Liver (tissue), 9 donors: Measurements from ENCODE around the gene SYNJ1. TPM values are rescaled to one million over a fixed set of nuclear protein-coding genes. Genes with fewer than 3 reads are reported as not detected.

Experiments
- DNase-seq: peaks from one replicate; pipeline ENCODE4 v3.0.0-alpha.2; 2017; ENCODE audit warnings: low spot score
- H3K27ac ChIP-seq, 2 donors: one replicate each; pipeline ENCODE4 v1.7.0; 2013; ENCODE audit warnings: inconsistent platforms in 2 of 2, low read length in 2 of 2, control low read depth in 1 of 2, low read depth in 1 of 2, mild to moderate bottlenecking in 1 of 2
- H3K27me3 ChIP-seq, 4 donors: one replicate each; pipeline versions ENCODE4 v1.6.1 to v1.7.0; 2013; ENCODE audit warnings: low read length in 3 of 4, inconsistent platforms in 1 of 4, mild to moderate bottlenecking in 1 of 4, moderate library complexity in 1 of 4; ENCODE audit not compliant: control insufficient read depth in 4 of 4, insufficient read depth in 4 of 4
- H3K36me3 ChIP-seq, 4 donors: one replicate each; pipeline versions ENCODE4 v1.6.1 to v1.7.0; 2013; ENCODE audit warnings: low read length in 3 of 4, mild to moderate bottlenecking in 3 of 4, low read depth in 1 of 4, moderate library complexity in 1 of 4; ENCODE audit not compliant: control insufficient read depth in 4 of 4, insufficient read depth in 3 of 4
- H3K4me1 ChIP-seq, 4 donors: one replicate each; pipeline versions ENCODE4 v1.6.1 to v1.7.0; 2013; ENCODE audit warnings: low read length in 3 of 4, mild to moderate bottlenecking in 3 of 4, moderate library complexity in 1 of 4; ENCODE audit not compliant: control insufficient read depth in 4 of 4, insufficient read depth in 4 of 4
- H3K4me3 ChIP-seq, 3 donors: one replicate each; pipeline versions ENCODE4 v1.6.1 to v1.7.0; 2013; ENCODE audit warnings: low read length in 3 of 3, control low read depth in 1 of 3, low read depth in 1 of 3, mild to moderate bottlenecking in 1 of 3
- H3K9ac ChIP-seq, 2 donors: one replicate each; pipeline ENCODE4 v1.7.0; 2013; ENCODE audit warnings: low read length in 2 of 2, mild to moderate bottlenecking in 2 of 2, moderate library complexity in 2 of 2, control low read depth in 1 of 2, low read depth in 1 of 2
- H3K9me3 ChIP-seq, 4 donors: one replicate each; pipeline versions ENCODE4 v1.6.1 to v1.7.0; 2013; ENCODE audit warnings: low read length in 3 of 4; ENCODE audit not compliant: control insufficient read depth in 4 of 4
- EGR1 ChIP-seq, 2 donors: IDR thresholded peaks; 2 replicates each; pipeline ENCODE4 v1.6.1; 2016 to 2018; ENCODE audit warnings: antibody characterized with exemption in 2 of 2, low read depth in 2 of 2
- FOXA1 ChIP-seq: IDR thresholded peaks from 2 replicates; pipeline ENCODE4 v1.6.1; 2016; ENCODE audit warnings: antibody characterized with exemption
- FOXA2 ChIP-seq: IDR thresholded peaks from 2 replicates; pipeline ENCODE4 v1.6.1; 2016; ENCODE audit warnings: antibody characterized with exemption
- GABPA ChIP-seq, 2 donors: IDR thresholded peaks in 1 of 2; conservative IDR thresholded peaks in 1 of 2; 2 replicates each; pipeline ENCODE4 v1.6.1; 2016; ENCODE audit warnings: antibody characterized with exemption in 2 of 2, mild to moderate bottlenecking in 1 of 2, moderate library complexity in 1 of 2
- HNF4A ChIP-seq, 2 donors: conservative IDR thresholded peaks; 2 replicates each; pipeline ENCODE4 v1.6.1; 2016; ENCODE audit warnings: antibody characterized with exemption in 2 of 2, mild to moderate bottlenecking in 2 of 2
- HNF4G ChIP-seq: IDR thresholded peaks from 2 replicates; pipeline ENCODE4 v1.6.1; 2016; ENCODE audit warnings: antibody characterized with exemption
- JUND ChIP-seq, 2 donors: IDR thresholded peaks; 2 replicates each; pipeline ENCODE4 v1.6.1; 2016; ENCODE audit warnings: antibody characterized with exemption in 2 of 2
- NR2F2 ChIP-seq: IDR thresholded peaks from 2 replicates; pipeline ENCODE4 v1.6.1; 2016; ENCODE audit warnings: antibody characterized with exemption
- RAD21 ChIP-seq, 2 donors: IDR thresholded peaks; 2 replicates each; pipeline ENCODE4 v1.6.1; 2016; ENCODE audit warnings: antibody characterized with exemption in 2 of 2, mild to moderate bottlenecking in 2 of 2
- RXRA ChIP-seq, 2 donors: IDR thresholded peaks; 2 replicates each; pipeline ENCODE4 v1.6.1; 2017 to 2018; ENCODE audit warnings: antibody characterized with exemption in 2 of 2, mild to moderate bottlenecking in 1 of 2
- SP1 ChIP-seq: IDR thresholded peaks from 2 replicates; pipeline ENCODE4 v1.6.1; 2018; ENCODE audit warnings: antibody characterized with exemption, mild to moderate bottlenecking
- TAF1 ChIP-seq: conservative IDR thresholded peaks from 2 replicates; pipeline ENCODE4 v1.6.1; 2016; ENCODE audit warnings: antibody characterized with exemption, mild to moderate bottlenecking
- YY1 ChIP-seq: IDR thresholded peaks from 2 replicates; pipeline ENCODE4 v1.6.1; 2016; ENCODE audit warnings: antibody characterized with exemption, mild to moderate bottlenecking
- WGBS: extraction: QIAGEN DNeasy Blood & Tissue Kit; methylation state at CpG from one replicate; pipeline ENCODE4 v1.1.7; 2013; 5-methylcytosine and 5-hydroxymethylcytosine counted together
- polyA plus RNA-seq, 2 donors: library from polyadenylated mRNA; stranded (reverse) in 1 of 2; unstranded in 1 of 2; fragments of 200-250 nt in 1 of 2; fragments of >200 nt in 1 of 2; fragmentation: Nextera tagmentation in 1 of 2; extraction: Ambion mirVana in 1 of 2; gene quantifications; one replicate each; pipeline versions ENCODE4 v1.2.1 to v1.2.3, GENCODE V29; 2013 to 2015
- total RNA-seq, 2 donors: library from RNA; depleted of rRNA; stranded (reverse); fragments of >200 nt; gene quantifications; one replicate each; pipeline ENCODE4 v1.2.3, GENCODE V29; 2014
- TF ChIP-seq, protein P1 (sequence below): IDR thresholded peaks from 2 replicates; pipeline ENCODE4 v1.6.1; 2016; ENCODE audit warnings: antibody characterized with exemption
- TF ChIP-seq, protein P2 (sequence below): IDR thresholded peaks from 2 replicates; pipeline ENCODE4 v1.6.1; 2016; ENCODE audit warnings: antibody characterized with exemption
- TF ChIP-seq, protein P3 (sequence below): IDR thresholded peaks from 2 replicates; pipeline ENCODE4 v1.6.1; 2016; ENCODE audit warnings: antibody characterized with exemption, mild to moderate bottlenecking
- TF ChIP-seq, protein P4 (sequence below): IDR thresholded peaks from 2 replicates; pipeline ENCODE4 v1.6.1; 2016; ENCODE audit warnings: antibody characterized with exemption
- TF ChIP-seq, protein P5 (sequence below): fragments of 150-350 bp; IDR thresholded peaks from 2 replicates; pipeline ENCODE4 v1.5.1; 2017; ENCODE audit warnings: improper control_type of control experiment, low read depth, low read length; ENCODE audit not compliant: missing input control
- donor health status: healthy.
- donor health status: healthy.
- donor health status: healthy.
- donor health status: healthy.
- donor health status: healthy.

SYNJ1 gene
- total and polyA plus RNA-seq, 4 donors = 2.5 to 7.2 (median 5.0) TPM

DNA sequence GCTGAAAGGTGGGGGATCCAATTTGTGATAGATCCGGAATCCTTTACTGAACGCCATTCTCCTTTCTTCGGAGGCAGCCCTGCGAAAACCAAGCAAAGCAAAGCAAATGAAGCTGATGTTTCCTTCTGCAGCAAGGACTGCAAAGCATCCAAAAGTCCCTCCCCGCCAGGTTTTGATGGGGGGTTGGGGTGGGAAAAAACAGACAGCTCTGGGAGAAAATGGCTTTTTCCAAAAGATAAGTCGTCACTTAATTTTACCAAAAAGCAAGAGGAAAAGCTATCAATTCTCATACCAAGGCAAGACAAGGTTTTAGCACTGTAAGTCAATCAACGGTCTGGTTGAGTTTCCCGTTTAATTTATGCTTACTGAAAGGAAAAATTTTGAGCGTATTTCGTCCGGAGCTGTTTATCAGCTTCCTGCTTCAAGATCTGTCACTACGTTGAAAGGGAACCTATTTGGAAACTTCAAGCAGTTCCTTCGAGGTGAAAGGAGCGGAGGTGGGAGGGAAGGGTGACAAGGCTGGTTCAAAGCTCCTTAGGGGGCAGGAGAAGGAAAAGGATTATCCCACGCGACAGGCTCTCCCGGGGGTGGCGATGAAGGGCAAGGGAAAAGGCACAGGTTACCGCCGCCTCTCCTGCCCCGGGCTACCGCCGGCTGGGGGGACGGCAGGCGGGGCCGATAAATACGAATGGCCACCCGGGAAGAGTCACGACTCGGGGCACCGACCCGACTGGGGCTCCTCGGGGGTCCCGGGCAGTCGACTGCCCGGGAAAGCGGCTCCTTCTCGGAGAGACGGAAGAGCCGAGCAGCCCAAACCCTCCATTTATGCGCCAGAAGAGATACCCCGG, 750 bp downstream of the SYNJ1 start:
- H3K36me3 ChIP-seq = peaks cover 0 to 3% (median 0%) of the 10 kb centered on the region in 4 donors
- H3K27ac ChIP-seq = peak overlapping the region; percentile 81 to 89
- DNase-seq = peak; percentile 56
- peaks cover 0 to 15% (median 14%) of the 10 kb centered on the region in 4 donors for H3K4me1 ChIP-seq
- no peaks in the 10 kb centered on the region for H3K9me3 ChIP-seq
- TF ChIP-seq, protein P1, sequence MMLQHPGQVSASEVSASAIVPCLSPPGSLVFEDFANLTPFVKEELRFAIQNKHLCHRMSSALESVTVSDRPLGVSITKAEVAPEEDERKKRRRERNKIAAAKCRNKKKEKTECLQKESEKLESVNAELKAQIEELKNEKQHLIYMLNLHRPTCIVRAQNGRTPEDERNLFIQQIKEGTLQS = no peak
- TF ChIP-seq TAF1 (no peak), YY1 (no peak), NR2F2 (no peak), HNF4G (no peak), SP1 (no peak), GABPA (IDR thresholded peaks at IDR 0.05 in 1 of 2, conservative IDR thresholded peaks at IDR 0.05 in 1 of 2) (no peak), RAD21 (IDR thresholded peaks at IDR 0.05) (no peak), JUND (IDR thresholded peaks at IDR 0.05) (no peak), FOXA2 (no peak), FOXA1 (no peak), RXRA (IDR thresholded peaks at IDR 0.05) (no peak), EGR1 (IDR thresholded peaks at IDR 0.05; ENCODE audit: low read depth in 2 of 2) (no peak), HNF4A (conservative IDR thresholded peaks at IDR 0.05) (no peak)
- TF ChIP-seq, protein P2, sequence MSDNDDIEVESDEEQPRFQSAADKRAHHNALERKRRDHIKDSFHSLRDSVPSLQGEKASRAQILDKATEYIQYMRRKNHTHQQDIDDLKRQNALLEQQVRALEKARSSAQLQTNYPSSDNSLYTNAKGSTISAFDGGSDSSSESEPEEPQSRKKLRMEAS = no peak
- TF ChIP-seq, protein P3, sequence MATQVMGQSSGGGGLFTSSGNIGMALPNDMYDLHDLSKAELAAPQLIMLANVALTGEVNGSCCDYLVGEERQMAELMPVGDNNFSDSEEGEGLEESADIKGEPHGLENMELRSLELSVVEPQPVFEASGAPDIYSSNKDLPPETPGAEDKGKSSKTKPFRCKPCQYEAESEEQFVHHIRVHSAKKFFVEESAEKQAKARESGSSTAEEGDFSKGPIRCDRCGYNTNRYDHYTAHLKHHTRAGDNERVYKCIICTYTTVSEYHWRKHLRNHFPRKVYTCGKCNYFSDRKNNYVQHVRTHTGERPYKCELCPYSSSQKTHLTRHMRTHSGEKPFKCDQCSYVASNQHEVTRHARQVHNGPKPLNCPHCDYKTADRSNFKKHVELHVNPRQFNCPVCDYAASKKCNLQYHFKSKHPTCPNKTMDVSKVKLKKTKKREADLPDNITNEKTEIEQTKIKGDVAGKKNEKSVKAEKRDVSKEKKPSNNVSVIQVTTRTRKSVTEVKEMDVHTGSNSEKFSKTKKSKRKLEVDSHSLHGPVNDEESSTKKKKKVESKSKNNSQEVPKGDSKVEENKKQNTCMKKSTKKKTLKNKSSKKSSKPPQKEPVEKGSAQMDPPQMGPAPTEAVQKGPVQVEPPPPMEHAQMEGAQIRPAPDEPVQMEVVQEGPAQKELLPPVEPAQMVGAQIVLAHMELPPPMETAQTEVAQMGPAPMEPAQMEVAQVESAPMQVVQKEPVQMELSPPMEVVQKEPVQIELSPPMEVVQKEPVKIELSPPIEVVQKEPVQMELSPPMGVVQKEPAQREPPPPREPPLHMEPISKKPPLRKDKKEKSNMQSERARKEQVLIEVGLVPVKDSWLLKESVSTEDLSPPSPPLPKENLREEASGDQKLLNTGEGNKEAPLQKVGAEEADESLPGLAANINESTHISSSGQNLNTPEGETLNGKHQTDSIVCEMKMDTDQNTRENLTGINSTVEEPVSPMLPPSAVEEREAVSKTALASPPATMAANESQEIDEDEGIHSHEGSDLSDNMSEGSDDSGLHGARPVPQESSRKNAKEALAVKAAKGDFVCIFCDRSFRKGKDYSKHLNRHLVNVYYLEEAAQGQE = no peak
- TF ChIP-seq, protein P4, sequence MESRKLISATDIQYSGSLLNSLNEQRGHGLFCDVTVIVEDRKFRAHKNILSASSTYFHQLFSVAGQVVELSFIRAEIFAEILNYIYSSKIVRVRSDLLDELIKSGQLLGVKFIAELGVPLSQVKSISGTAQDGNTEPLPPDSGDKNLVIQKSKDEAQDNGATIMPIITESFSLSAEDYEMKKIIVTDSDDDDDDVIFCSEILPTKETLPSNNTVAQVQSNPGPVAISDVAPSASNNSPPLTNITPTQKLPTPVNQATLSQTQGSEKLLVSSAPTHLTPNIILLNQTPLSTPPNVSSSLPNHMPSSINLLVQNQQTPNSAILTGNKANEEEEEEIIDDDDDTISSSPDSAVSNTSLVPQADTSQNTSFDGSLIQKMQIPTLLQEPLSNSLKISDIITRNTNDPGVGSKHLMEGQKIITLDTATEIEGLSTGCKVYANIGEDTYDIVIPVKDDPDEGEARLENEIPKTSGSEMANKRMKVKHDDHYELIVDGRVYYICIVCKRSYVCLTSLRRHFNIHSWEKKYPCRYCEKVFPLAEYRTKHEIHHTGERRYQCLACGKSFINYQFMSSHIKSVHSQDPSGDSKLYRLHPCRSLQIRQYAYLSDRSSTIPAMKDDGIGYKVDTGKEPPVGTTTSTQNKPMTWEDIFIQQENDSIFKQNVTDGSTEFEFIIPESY = no peak
- TF ChIP-seq, protein P5, sequence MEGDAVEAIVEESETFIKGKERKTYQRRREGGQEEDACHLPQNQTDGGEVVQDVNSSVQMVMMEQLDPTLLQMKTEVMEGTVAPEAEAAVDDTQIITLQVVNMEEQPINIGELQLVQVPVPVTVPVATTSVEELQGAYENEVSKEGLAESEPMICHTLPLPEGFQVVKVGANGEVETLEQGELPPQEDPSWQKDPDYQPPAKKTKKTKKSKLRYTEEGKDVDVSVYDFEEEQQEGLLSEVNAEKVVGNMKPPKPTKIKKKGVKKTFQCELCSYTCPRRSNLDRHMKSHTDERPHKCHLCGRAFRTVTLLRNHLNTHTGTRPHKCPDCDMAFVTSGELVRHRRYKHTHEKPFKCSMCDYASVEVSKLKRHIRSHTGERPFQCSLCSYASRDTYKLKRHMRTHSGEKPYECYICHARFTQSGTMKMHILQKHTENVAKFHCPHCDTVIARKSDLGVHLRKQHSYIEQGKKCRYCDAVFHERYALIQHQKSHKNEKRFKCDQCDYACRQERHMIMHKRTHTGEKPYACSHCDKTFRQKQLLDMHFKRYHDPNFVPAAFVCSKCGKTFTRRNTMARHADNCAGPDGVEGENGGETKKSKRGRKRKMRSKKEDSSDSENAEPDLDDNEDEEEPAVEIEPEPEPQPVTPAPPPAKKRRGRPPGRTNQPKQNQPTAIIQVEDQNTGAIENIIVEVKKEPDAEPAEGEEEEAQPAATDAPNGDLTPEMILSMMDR = no peak
- peak overlapping the region; percentile 82 to 87 for H3K9ac ChIP-seq
- H3K27me3 ChIP-seq = no peaks in the 10 kb centered on the region
- whole genome bisulfite sequencing = 1% methylated on average over 42 of the region's 42 CpGs
- H3K4me3 ChIP-seq = peak overlapping the region; percentile 61 to 85 (median 71)
